HCT116 (cell line): Measurements from ENCODE around the gene LAMB4. TPM values are rescaled to one million over a fixed set of nuclear protein-coding genes. Genes with fewer than 3 reads are reported as not detected.

Experiments
- ATAC-seq: fragments of 200-7000 bp; cut with Tn5 transposase; 2 replicates; pipeline ENCODE4 v1.9.1; 2020; ENCODE audit warnings: mild to moderate bottlenecking, moderate library complexity
- BruUV-seq: library from RNA; stranded (reverse); fragments of 400-500 nt; replicated peaks from 2 replicates; lab custom pipeline; 2021; lab: Mats Ljungman, UMichigan
- CTCF ChIA-PET: fragments of 300-600 bp; sonication (Branson Sonifier 250); formaldehyde crosslinking; loops from one replicate; lab custom pipeline; 2021; ENCODE audit warnings: antibody characterized with exemption; lab: Charles Lee
- POLR2A ChIA-PET: fragments of 300-600, 350-600 bp; sonication (Branson Sonifier 250); formaldehyde crosslinking; loops from one replicate; lab custom pipeline; 2021; ENCODE audit warnings: antibody characterized with exemption; lab: Charles Lee
- RAD21 ChIA-PET, 2 experiments: fragments of 300-600 bp; sonication (Branson Sonifier 250); formaldehyde crosslinking; loops; one replicate each; lab custom pipeline; 2023; ENCODE audit warnings: low total read pairs in 2 of 2; ENCODE audit not compliant: uncharacterized antibody in 2 of 2, unreplicated experiment in 2 of 2, low non-redundant PET in 1 of 2; lab: Charles Lee
- DNase-seq: peaks from one replicate; pipeline ENCODE4 v3.0.0-alpha.2; 2010; ENCODE audit warnings: low read depth, low spot score
- H2AFZ ChIP-seq: fragments of 200-600 bp; shearing (Covaris generic), sonication (generic); 2 replicates; pipeline ENCODE4 v1.6.1; 2017; ENCODE audit warnings: low read depth, mixed run types, mixed read lengths, antibody characterized with exemption, low read length; ENCODE audit not compliant: poor library complexity, severe bottlenecking
- H3K27ac ChIP-seq: 2 replicates; pipeline ENCODE4 v1.5.1; 2012; ENCODE audit warnings: low read depth, low read length
- H3K27me3 ChIP-seq: fragments of 200-600 bp; sonication (generic); 2 replicates; pipeline ENCODE4 v1.6.1; 2016; ENCODE audit warnings: mixed run types, low read length, mixed read lengths; ENCODE audit not compliant: insufficient read depth
- H3K36me3 ChIP-seq, 2 experiments: fragments of 200-500 bp in 1 of 2; fragments of 200-600 bp in 1 of 2; sonication (Bioruptor generic) in 1 of 2; sonication (generic) in 1 of 2; 2 replicates each; pipeline versions ENCODE4 v1.5.1 to v1.6.1; 2014 to 2016; ENCODE audit warnings: low read length in 2 of 2, inconsistent platforms in 1 of 2, mixed read lengths in 1 of 2, mixed run types in 1 of 2; ENCODE audit not compliant: insufficient read depth in 2 of 2, control insufficient read depth in 1 of 2
- H3K4me1 ChIP-seq, 2 experiments: fragments of 200-600 bp in 1 of 2; sonication (generic) in 1 of 2; 2 replicates each; pipeline versions ENCODE4 v1.5.1 to v1.6.1; 2012 to 2017; ENCODE audit warnings: low read length in 2 of 2, inconsistent platforms in 1 of 2, mild to moderate bottlenecking in 1 of 2, mixed read lengths in 1 of 2, mixed run types in 1 of 2, moderate library complexity in 1 of 2; ENCODE audit not compliant: insufficient read depth in 2 of 2, control insufficient read depth in 1 of 2
- H3K4me2 ChIP-seq: fragments of 200-600 bp; sonication (generic); 2 replicates; pipeline ENCODE4 v1.6.1; 2017; ENCODE audit warnings: mixed run types, low read length, mixed read lengths
- H3K4me3 ChIP-seq, 2 experiments: fragments of 200-600 bp in 1 of 2; sonication (generic) in 1 of 2; replicated peaks in 1 of 2; 2 replicates each; pipeline ENCODE4 v1.5.1; 2011 to 2016; ENCODE audit warnings: low read length in 2 of 2, control low read depth in 1 of 2, low read depth in 1 of 2, mild to moderate bottlenecking in 1 of 2, mixed read lengths in 1 of 2, mixed run types in 1 of 2
- H3K79me2 ChIP-seq: fragments of 200-600 bp; sonication (generic); 2 replicates; pipeline ENCODE4 v1.6.1; 2017; ENCODE audit warnings: mild to moderate bottlenecking, mixed run types, low read length, moderate library complexity, mixed read lengths; ENCODE audit not compliant: insufficient read depth
- H3K9ac ChIP-seq: fragments of 200-600 bp; sonication (generic); 2 replicates; pipeline ENCODE4 v1.6.1; 2016; ENCODE audit warnings: low read length, mixed read lengths
- H3K9me2 ChIP-seq: fragments of 200-600 bp; sonication (generic), shearing (Covaris generic); 2 replicates; pipeline ENCODE4 v1.6.1; 2017; ENCODE audit warnings: mixed run types, mild to moderate bottlenecking, moderate library complexity; ENCODE audit not compliant: insufficient read depth
- H3K9me3 ChIP-seq, 2 experiments: fragments of 200-500 bp in 1 of 2; fragments of 200-600 bp in 1 of 2; sonication (Bioruptor generic) in 1 of 2; sonication (generic) in 1 of 2; 2 replicates each; pipeline ENCODE4 v1.6.1; 2014 to 2017; ENCODE audit warnings: low read length in 2 of 2, mixed read lengths in 2 of 2, inconsistent platforms in 1 of 2, low read depth in 1 of 2, mild to moderate bottlenecking in 1 of 2, mixed run types in 1 of 2, moderate library complexity in 1 of 2; ENCODE audit not compliant: control insufficient read depth in 1 of 2, insufficient read depth in 1 of 2
- H4K20me1 ChIP-seq: fragments of 200-600 bp; sonication (generic), shearing (Covaris generic); 2 replicates; pipeline ENCODE4 v1.6.1; 2017; ENCODE audit warnings: mixed run types, mild to moderate bottlenecking, moderate library complexity; ENCODE audit not compliant: insufficient read depth
- ATF3 ChIP-seq: IDR thresholded peaks from 2 replicates; pipeline ENCODE4 v1.6.1; 2012
- CBX3 ChIP-seq: IDR thresholded peaks from 2 replicates; pipeline ENCODE4 v1.6.1; 2012; ENCODE audit warnings: low read depth
- EGR1 ChIP-seq: IDR thresholded peaks from 2 replicates; pipeline ENCODE4 v1.6.1; 2012; ENCODE audit warnings: low read depth
- ELF1 ChIP-seq: IDR thresholded peaks from 2 replicates; pipeline ENCODE4 v1.6.1; 2012; ENCODE audit warnings: low read depth, borderline replicate concordance
- EZH2phosphoT487 ChIP-seq: fragments of 200-600 bp; IDR thresholded peaks from 2 replicates; pipeline ENCODE4 v1.6.1; 2018; ENCODE audit warnings: antibody characterized with exemption, borderline replicate concordance
- FOSL1 ChIP-seq: IDR thresholded peaks from 2 replicates; pipeline ENCODE4 v1.6.1; 2012; ENCODE audit warnings: low read depth
- MAX ChIP-seq: IDR thresholded peaks from 2 replicates; pipeline ENCODE4 v1.6.1; 2012
- POLR2A ChIP-seq: IDR thresholded peaks from 2 replicates; pipeline ENCODE4 v1.7.0; 2011; ENCODE audit warnings: borderline replicate concordance; ENCODE audit not compliant: insufficient read depth, insufficient read length; ENCODE audit errors: extremely low read depth
- REST ChIP-seq: IDR thresholded peaks from 2 replicates; pipeline ENCODE4 v1.6.1; 2012; ENCODE audit warnings: low read depth
- SIN3A ChIP-seq: IDR thresholded peaks from 2 replicates; pipeline ENCODE4 v1.6.1; 2012; ENCODE audit warnings: low read depth
- SP1 ChIP-seq: IDR thresholded peaks from 2 replicates; pipeline ENCODE4 v1.6.1; 2012; ENCODE audit warnings: low read depth
- TCF7L2 ChIP-seq: IDR thresholded peaks from 2 replicates; pipeline ENCODE4 v1.7.0; 2011; ENCODE audit warnings: borderline replicate concordance, inconsistent platforms; ENCODE audit not compliant: insufficient read depth, insufficient read length; ENCODE audit errors: extremely low read depth
- YY1 ChIP-seq: IDR thresholded peaks from 2 replicates; pipeline ENCODE4 v1.6.1; 2011; ENCODE audit warnings: low read length, low read depth, moderate library complexity, mild to moderate bottlenecking; ENCODE audit not compliant: insufficient replicate concordance; ENCODE audit errors: extremely low read depth
- ZFX ChIP-seq: fragments of 450-650 bp; IDR thresholded peaks from 2 replicates; pipeline ENCODE4 v1.6.1; 2017
- intact Hi-C: fragments of 100-400 bp; cut with micrococcal nuclease; formaldehyde crosslinking; loops from 2 replicates; pipeline ENCODE4 v1.10.0; 2022
- total RNA-seq: library from RNA; stranded (reverse); gene quantifications from one replicate; pipeline ENCODE4 v1.2.1, GENCODE V29; 2021; ENCODE audit not compliant: unreplicated experiment

The LAMB4 gene
- total RNA-seq, 1 experiment from 2014 or later, result not detected

GRCh38 chr7:108028111-108028510 is 102.0 kb downstream of the LAMB4 start:
- Histone ChIP-seq H3K27me3 (no peaks in the 10 kb centered on the region), H3K27ac (no peak overlapping the region), H3K9me3 (no peaks in the 10 kb centered on the region), H3K9ac (no peak overlapping the region), H3K4me3 (no peak overlapping the region), H4K20me1 (no peaks in the 10 kb centered on the region), H3K4me1 (peaks cover 0 to 11% of the 10 kb centered on the region in 2 experiments; a peak in 2 of 4 replicates), H3K4me2 (no peak overlapping the region), H3K9me2 (no peaks in the 10 kb centered on the region), H3K36me3 (no peaks in the 10 kb centered on the region), H3K79me2 (no peaks in the 10 kb centered on the region), H2AFZ (no peak overlapping the region)
- ChIA-PET CTCF (no interaction called here), POLR2A (no interaction called here), RAD21 (no interaction called here)
- intact Hi-C loops, result no loop called here
- no peak for ATAC-seq
- no peak for TF ChIP-seq EZH2phosphoT487
- no peak for DNase-seq
- no TSS peak for BruUV-seq

- Histone ChIP-seq H4K20me1 (no peaks in the 10 kb centered on the region), H3K9ac (no peak overlapping the region), H3K36me3 (no peaks in the 10 kb centered on the region), H3K4me2 (no peak overlapping the region), H3K9me2 (no peaks in the 10 kb centered on the region), H3K79me2 (no peaks in the 10 kb centered on the region), H3K4me3 (no peak overlapping the region), H3K27ac (no peak overlapping the region), H3K27me3 (no peaks in the 10 kb centered on the region)
- DNase-seq, result no peak
- no TSS peak for BruUV-seq
- TF ChIP-seq ATF3 (no peak), ELF1 (no peak), SP1 (no peak), TCF7L2 (no peak), ZFX (no peak), POLR2A (no peak), MAX (no peak), FOSL1 (no peak), CBX3 (no peak), EGR1 (no peak), SIN3A (no peak), YY1 (no peak), EZH2phosphoT487 (no peak), REST (no peak)
- TF ChIP-seq, all 23 proteins: peak for 0
- CTCF ChIA-PET, result no interaction called here
- POLR2A ChIA-PET, result no interaction called here
- intact Hi-C loops, result no loop called here
- RAD21 ChIA-PET, result no interaction called here
- Histone ChIP-seq H2AFZ (no peak overlapping the region), H3K4me1 (peaks cover 7 to 19% of the 10 kb centered on the region in 2 experiments), H3K9me3 (no peaks in the 10 kb centered on the region)
- ATAC-seq, result no peak
Measured at GRCh38 chr7:108027239-108027638, 102.9 kb downstream of the LAMB4 start.
